ENCODE results near the gene TTLL12.

Gene TTLL12

DNA sequence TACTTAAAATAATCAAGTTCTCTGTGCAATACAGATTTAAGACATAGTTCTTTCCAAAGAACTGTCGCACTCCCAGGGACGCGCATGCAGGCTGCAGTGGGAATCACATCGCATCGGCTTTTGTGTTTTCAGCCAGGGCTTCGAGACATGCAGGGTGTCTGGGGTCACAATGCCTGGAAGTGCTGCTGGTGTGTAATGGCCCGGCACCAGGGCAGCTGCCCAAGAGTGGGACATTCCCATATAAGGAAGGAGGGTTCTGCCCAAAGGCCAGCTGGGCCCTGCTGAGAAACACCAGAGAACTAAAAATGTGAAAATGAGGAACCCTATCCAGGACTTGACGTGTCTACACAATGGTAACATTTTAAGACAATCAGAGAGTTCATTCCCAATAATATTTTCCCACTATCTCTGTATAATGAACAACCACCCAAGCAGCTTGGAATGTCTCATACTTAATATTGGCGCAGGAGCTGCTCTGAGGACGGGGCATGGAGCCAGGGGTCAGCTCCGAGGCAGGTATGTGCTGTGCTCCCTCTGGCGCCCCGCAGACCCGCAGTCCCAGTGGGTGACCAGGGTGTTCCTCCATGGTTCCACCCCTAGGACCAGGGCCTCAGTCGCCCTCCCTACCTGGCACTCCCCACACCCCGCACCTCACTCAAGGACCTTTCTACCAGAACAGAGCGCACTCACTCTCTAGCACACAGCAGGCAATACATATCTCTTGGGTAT, 55.0 kb downstream of the TTLL12 start:
- TF ChIP-seq, protein P1, sequence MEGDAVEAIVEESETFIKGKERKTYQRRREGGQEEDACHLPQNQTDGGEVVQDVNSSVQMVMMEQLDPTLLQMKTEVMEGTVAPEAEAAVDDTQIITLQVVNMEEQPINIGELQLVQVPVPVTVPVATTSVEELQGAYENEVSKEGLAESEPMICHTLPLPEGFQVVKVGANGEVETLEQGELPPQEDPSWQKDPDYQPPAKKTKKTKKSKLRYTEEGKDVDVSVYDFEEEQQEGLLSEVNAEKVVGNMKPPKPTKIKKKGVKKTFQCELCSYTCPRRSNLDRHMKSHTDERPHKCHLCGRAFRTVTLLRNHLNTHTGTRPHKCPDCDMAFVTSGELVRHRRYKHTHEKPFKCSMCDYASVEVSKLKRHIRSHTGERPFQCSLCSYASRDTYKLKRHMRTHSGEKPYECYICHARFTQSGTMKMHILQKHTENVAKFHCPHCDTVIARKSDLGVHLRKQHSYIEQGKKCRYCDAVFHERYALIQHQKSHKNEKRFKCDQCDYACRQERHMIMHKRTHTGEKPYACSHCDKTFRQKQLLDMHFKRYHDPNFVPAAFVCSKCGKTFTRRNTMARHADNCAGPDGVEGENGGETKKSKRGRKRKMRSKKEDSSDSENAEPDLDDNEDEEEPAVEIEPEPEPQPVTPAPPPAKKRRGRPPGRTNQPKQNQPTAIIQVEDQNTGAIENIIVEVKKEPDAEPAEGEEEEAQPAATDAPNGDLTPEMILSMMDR (IDR thresholded peaks at IDR 0.05; ENCODE audit: insufficient read depth, low read depth, low read length, missing control alignments), result no peak
- no peak overlapping the region for H3K4me3 ChIP-seq (ENCODE audit: low read depth, low read length)
- no peak for DNase-seq (ENCODE audit: low read depth)

- TF ChIP-seq, protein P1 (IDR thresholded peaks at IDR 0.05; ENCODE audit: insufficient read depth, low read depth, low read length, missing control alignments), result no peak
- H3K4me3 ChIP-seq (ENCODE audit: low read depth, low read length), result no peak overlapping the region
- DNase-seq (ENCODE audit: low read depth), result no peak
Measured at GRCh38 chr22:43129426-43130425, 57.2 kb downstream of the TTLL12 start.

DNA sequence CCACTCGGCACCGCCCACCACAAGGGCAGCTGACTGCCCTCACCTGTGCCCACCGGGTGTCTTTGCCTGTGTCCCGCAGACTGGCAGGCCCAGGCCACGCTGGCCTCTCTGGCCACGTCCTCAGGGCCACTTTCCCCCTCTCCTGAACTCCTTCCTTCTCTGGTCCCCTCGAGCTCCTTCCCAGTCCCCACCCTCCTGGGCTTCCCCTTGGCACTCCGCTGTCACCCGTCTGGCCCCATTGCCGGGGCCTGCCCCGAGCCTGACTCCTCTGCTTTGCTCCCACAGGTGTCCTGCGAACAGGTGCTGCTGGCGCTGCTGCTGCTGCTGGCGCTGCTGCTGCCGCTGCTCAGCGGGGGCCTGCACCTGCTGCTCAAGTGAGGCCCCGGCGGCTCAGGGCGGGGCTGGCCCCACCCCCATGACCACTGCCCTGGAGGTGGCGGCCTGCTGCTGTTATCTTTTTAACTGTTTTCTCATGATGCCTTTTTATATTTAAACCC, 58.0 kb downstream of the TTLL12 start:
- H3K4me3 ChIP-seq (ENCODE audit: low read depth, low read length), result no peak overlapping the region
- TF ChIP-seq, protein P1 (IDR thresholded peaks at IDR 0.05; ENCODE audit: insufficient read depth, low read depth, low read length, missing control alignments), result no peak
- no peak for DNase-seq (ENCODE audit: low read depth)

DNA sequence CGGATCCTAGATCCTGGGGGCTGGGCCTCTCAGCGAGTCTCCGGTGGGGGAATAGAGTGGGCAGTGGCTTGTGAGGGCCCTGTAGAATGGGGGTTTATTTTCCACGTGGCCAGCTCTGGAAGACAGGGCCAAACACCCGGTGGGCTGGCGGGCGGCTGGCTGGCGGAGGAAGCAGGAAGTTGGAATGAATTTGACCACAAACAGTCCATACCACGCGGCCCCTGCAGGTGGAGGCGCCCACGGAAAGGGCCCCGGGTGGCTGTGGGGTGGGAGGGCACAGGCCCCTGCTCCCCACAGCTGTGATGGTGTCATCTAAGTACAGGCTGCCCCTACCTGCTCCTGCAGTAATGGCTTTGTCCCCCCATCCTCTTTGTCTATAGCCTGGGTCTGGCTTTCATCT, 58.8 kb downstream of the TTLL12 start:
- no peak for DNase-seq (ENCODE audit: low read depth)
- TF ChIP-seq, protein P1 (IDR thresholded peaks at IDR 0.05; ENCODE audit: insufficient read depth, low read depth, low read length, missing control alignments), result no peak
- no peak overlapping the region for H3K4me3 ChIP-seq (ENCODE audit: low read depth, low read length)

DNA sequence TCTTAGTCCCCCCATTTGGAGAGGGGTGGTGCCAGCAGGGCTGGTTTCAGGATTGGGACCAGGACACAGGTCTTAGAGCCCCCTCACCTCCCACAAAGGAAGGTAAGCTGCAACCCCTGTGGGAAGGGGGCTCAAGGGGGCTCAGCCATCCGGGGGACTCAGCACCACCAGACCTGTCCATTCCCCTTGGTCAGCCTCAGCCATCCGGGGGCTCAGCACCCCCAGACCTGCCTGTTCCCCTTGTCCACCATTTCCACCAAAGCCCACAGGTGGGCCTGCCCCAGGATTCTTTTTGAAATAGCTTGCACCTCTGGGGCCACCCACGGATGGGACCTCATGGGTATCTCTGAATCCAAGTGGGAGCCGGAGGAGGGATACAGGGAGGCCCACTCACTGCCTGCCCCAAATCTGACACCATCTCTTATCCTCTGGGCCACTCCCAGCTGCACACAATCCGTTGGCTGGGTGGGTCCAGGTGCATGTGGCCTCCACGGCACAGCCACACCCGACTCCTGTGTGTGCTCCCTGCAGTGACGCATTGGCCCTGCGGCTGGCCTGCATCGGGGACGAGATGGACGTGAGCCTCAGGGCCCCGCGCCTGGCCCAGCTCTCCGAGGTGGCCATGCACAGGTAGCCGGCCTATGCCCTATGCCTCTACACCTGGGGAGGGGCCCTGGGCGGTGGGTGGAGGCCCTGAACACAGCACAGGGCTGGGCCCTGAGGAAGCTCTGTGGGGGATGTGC, 59.6 kb downstream of the TTLL12 start:
- TF ChIP-seq, protein P1 (IDR thresholded peaks at IDR 0.05; ENCODE audit: insufficient read depth, low read depth, low read length, missing control alignments), result no peak
- H3K4me3 ChIP-seq (ENCODE audit: low read depth, low read length), result no peak overlapping the region
- DNase-seq (ENCODE audit: low read depth), result no peak

GRCh38 chr22:43126501-43127165, 60.3 kb downstream of the TTLL12 start:
- TF ChIP-seq, protein P1 (IDR thresholded peaks at IDR 0.05; ENCODE audit: insufficient read depth, low read depth, low read length, missing control alignments), result no peak
- DNase-seq (ENCODE audit: low read depth), result no peak
- no peak overlapping the region for H3K4me3 ChIP-seq (ENCODE audit: low read depth, low read length)

Measured in GM12865 (cell line).